ENCODE measurements around the gene TBC1D10A. TPM values are rescaled to one million over a fixed set of nuclear protein-coding genes. Genes with fewer than 3 reads are reported as not detected.
A peak's percentile ranks its signal among the peaks of the same experiment; 100 is the strongest.

TBC1D10A gene
- total and polyA plus RNA-seq, 11 donors = 4.3 to 10.1 (median 7.1) TPM

GRCh38 chr22:30301995-30302809, 24.5 kb downstream of the TBC1D10A start:
- Histone ChIP-seq H3K27me3 (no peaks in the 10 kb centered on the region), H3K4me3 (peak overlapping the region in 1 of 12 donors; percentile 8), H3K27ac (peak overlapping the region; percentile 68 to 95 (median 84)), H3K36me3 (peaks cover 0 to 60% (median 29%) of the 10 kb centered on the region in 9 donors), H3K4me1 (peaks cover 19 to 91% (median 72%) of the 10 kb centered on the region in 12 donors), H3K9me3 (no peaks in the 10 kb centered on the region)
- 47 to 57% (median 55%) methylated on average over 5 to 9 of the region's 9 CpGs for WGBS, 4 donors
- peak; percentile 51 to 78 (median 64) for DNase-seq
- TF ChIP-seq POLR2A (IDR thresholded peaks at IDR 0.05) (no peak), CTCF (IDR thresholded peaks at IDR 0.05) (no peak)
- peak; percentile 13 to 54 (median 42) for ATAC-seq
- intact Hi-C loops (cut with DNase I) = no loop called here

- Histone ChIP-seq H3K36me3 (peaks cover 0 to 89% (median 46%) of the 10 kb centered on the region in 9 donors), H3K9me3 (no peaks in the 10 kb centered on the region), H3K27me3 (no peaks in the 10 kb centered on the region), H3K4me1 (peaks cover 8 to 62% (median 44%) of the 10 kb centered on the region in 12 donors), H3K27ac (peak overlapping the region in 2 of 12 donors; percentile 1 to 38), H3K4me3 (no peak overlapping the region)
- 94 to 97% (median 96%) methylated on average over 13 of the region's 13 CpGs for WGBS, 4 donors
- no peak for DNase-seq
- intact Hi-C loops (cut with DNase I) = no loop called here
- no peak for ATAC-seq
- TF ChIP-seq POLR2A (IDR thresholded peaks at IDR 0.05) (no peak), CTCF (IDR thresholded peaks at IDR 0.05) (no peak)
Measured at GRCh38 chr22:30299322-30299721, 27.4 kb downstream of the TBC1D10A start.

GRCh38 chr22:30297991-30298701, 28.6 kb downstream of the TBC1D10A start:
- intact Hi-C loops (cut with DNase I) = no loop called here
- Histone ChIP-seq H3K4me1 (peaks cover 7 to 50% (median 34%) of the 10 kb centered on the region in 12 donors), H3K27me3 (no peaks in the 10 kb centered on the region), H3K9me3 (no peaks in the 10 kb centered on the region), H3K36me3 (peaks cover 0 to 92% (median 56%) of the 10 kb centered on the region in 9 donors), H3K4me3 (no peak overlapping the region), H3K27ac (peak overlapping the region in 2 of 12 donors; percentile 33 to 38)
- 58 to 73% (median 72%) methylated on average over 9 of the region's 9 CpGs for WGBS, 4 donors
- DNase-seq (no peak), ATAC-seq (peak in 3 of 4 donors; percentile 9 to 13 (median 9))
- TF ChIP-seq CTCF (IDR thresholded peaks at IDR 0.05) (no peak), POLR2A (IDR thresholded peaks at IDR 0.05) (no peak)
